Endothelial cell (in vitro differentiated cells): Measurements from ENCODE around the gene CPN2. TPM values are rescaled to one million over a fixed set of nuclear protein-coding genes. Genes with fewer than 3 reads are reported as not detected.

Source experiments
- DNase-seq: peaks from one replicate; pipeline ENCODE4 v3.0.0; 2021; ENCODE audit warnings: low spot score
- H3K27ac Mint-ChIP-seq: one replicate; pipeline ENCODE4 v1.8.0; 2021; ENCODE audit warnings: mixed read lengths, inconsistent platforms; ENCODE audit not compliant: unreplicated experiment
- H3K27me3 Mint-ChIP-seq: one replicate; pipeline ENCODE4 v1.8.0; 2021; ENCODE audit warnings: mild to moderate bottlenecking, moderate library complexity, mixed read lengths, inconsistent platforms; ENCODE audit not compliant: unreplicated experiment
- H3K36me3 Mint-ChIP-seq: one replicate; pipeline ENCODE4 v1.8.0; 2021; ENCODE audit warnings: mild to moderate bottlenecking, low read depth, mixed read lengths, inconsistent platforms; ENCODE audit not compliant: unreplicated experiment
- H3K4me1 Mint-ChIP-seq: one replicate; pipeline ENCODE4 v1.8.0; 2021; ENCODE audit warnings: mild to moderate bottlenecking, mixed read lengths, inconsistent platforms; ENCODE audit not compliant: unreplicated experiment
- H3K4me3 Mint-ChIP-seq: one replicate; pipeline ENCODE4 v1.8.0; 2021; ENCODE audit warnings: mild to moderate bottlenecking, mixed read lengths, inconsistent platforms; ENCODE audit not compliant: unreplicated experiment
- H3K9me3 Mint-ChIP-seq: one replicate; pipeline ENCODE4 v1.8.0; 2021; ENCODE audit warnings: mixed read lengths, inconsistent platforms; ENCODE audit not compliant: unreplicated experiment
- total RNA-seq: library from RNA; stranded (reverse); fragmentation: NEBNext Ultra II Directional; extraction: Animal tissue kit (Norgen Biotek cat#: 25700); gene quantifications from one replicate; pipeline ENCODE4 v1.2.1, GENCODE V29; 2021; ENCODE audit not compliant: unreplicated experiment
- TF ChIP-seq, protein P1 (sequence below): fragments of 200-600 bp; sonication (generic); IDR thresholded peaks from one replicate; pipeline ENCODE4 v1.5.0; 2021; ENCODE audit warnings: antibody characterized with exemption; ENCODE audit not compliant: unreplicated experiment

CPN2 gene
- total RNA-seq, 1 donor from 2014 or later: not detected

DNA sequence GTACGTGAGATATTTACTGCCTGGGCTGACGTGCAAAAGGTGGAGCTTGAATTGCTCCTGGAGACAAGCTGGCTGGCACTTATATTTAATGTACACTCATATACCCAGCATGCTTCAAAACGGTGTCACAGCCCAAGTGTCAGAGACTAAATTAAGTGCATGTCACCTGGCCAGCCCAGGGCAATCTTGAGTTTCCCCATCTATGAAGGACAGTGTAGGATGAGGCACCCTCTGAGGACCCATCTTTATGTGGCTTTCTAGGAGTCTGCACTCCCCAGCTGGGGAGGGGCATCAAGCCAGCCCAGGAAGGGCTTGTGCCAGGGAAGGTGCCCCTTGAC is 13.2 kb upstream of the CPN2 start:
- H3K4me1 Mint-ChIP-seq: no peaks in the 10 kb centered on the region
- H3K27ac Mint-ChIP-seq: no peak overlapping the region
- peaks cover 13% of the 10 kb centered on the region for H3K27me3 Mint-ChIP-seq
- H3K9me3 Mint-ChIP-seq: no peaks in the 10 kb centered on the region
- DNase-seq: no peak
- no peaks in the 10 kb centered on the region for H3K36me3 Mint-ChIP-seq
- no peak overlapping the region for H3K4me3 Mint-ChIP-seq
- TF ChIP-seq, protein P1, sequence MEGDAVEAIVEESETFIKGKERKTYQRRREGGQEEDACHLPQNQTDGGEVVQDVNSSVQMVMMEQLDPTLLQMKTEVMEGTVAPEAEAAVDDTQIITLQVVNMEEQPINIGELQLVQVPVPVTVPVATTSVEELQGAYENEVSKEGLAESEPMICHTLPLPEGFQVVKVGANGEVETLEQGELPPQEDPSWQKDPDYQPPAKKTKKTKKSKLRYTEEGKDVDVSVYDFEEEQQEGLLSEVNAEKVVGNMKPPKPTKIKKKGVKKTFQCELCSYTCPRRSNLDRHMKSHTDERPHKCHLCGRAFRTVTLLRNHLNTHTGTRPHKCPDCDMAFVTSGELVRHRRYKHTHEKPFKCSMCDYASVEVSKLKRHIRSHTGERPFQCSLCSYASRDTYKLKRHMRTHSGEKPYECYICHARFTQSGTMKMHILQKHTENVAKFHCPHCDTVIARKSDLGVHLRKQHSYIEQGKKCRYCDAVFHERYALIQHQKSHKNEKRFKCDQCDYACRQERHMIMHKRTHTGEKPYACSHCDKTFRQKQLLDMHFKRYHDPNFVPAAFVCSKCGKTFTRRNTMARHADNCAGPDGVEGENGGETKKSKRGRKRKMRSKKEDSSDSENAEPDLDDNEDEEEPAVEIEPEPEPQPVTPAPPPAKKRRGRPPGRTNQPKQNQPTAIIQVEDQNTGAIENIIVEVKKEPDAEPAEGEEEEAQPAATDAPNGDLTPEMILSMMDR: no peak

DNA sequence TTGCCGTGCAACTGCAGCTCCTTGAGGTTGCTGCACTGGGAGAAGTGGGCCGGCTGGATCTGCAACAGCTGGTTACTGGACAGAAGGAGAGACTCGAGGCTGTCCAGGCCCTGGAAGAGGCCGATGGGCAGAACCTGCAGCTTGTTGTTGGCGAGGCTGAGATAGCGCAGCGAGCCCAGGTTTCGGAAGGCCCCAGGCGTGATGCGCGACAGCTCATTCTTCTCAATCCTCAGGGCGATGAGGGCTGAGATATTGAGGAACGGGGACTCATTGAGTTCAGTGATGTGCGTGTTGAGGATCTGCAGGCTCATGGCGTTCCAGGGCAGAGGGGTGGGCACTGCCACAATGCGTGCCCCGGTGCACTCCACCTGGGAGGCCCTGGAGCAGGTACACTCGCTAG is 9.4 kb upstream of the CPN2 start:
- H3K27ac Mint-ChIP-seq: no peak overlapping the region
- no peak overlapping the region for H3K4me3 Mint-ChIP-seq
- DNase-seq: no peak
- H3K4me1 Mint-ChIP-seq: no peaks in the 10 kb centered on the region
- no peaks in the 10 kb centered on the region for H3K9me3 Mint-ChIP-seq
- TF ChIP-seq, protein P1: no peak
- H3K36me3 Mint-ChIP-seq: no peaks in the 10 kb centered on the region
- peaks cover 8% of the 10 kb centered on the region for H3K27me3 Mint-ChIP-seq

DNA sequence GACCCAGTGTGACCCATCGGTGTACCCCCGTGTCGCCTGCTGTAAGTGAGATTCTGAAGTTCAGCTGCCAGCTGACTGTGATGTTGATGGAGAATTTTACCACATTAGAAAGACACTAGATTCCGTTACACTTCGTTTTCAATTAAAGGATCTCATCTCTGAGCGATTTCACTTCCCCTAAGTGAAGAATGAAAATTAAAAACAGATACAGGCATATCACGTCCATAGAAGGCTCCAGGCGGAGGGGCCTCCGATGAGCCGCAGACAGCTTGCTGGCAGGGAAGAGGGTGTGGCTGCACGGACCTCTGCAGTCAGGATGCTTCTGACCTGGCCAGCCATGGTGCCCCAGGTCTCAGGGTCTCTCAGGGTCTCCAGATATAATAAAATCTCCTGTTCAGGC is 6.6 kb upstream of the CPN2 start:
- Mint-ChIP-seq H3K27ac (no peak overlapping the region), H3K27me3 (peaks cover 8% of the 10 kb centered on the region), H3K4me3 (no peak overlapping the region), H3K4me1 (no peaks in the 10 kb centered on the region), H3K9me3 (no peaks in the 10 kb centered on the region), H3K36me3 (no peaks in the 10 kb centered on the region)
- DNase-seq: no peak
- TF ChIP-seq, protein P1: no peak

DNA sequence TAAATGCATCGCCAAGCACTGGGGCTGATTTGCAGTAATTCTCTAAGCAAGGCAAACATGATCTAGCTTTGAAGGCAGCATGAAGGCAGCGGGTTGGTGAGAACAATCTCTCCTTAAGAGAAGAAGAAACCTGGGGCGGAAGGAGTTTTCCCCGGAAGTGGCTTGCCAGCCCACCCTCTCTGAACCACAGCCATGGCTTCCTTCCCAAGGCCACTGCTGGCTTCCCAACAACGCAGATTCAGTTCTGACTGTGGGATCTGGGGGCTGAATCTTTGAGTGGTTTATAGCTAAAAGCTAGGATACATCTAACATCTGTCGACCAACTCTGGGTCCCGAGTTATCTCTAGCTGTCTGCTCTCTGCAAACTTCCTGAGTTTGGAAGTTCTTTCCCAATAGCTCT is 4.3 kb upstream of the CPN2 start:
- H3K27me3 Mint-ChIP-seq: peaks cover 5% of the 10 kb centered on the region
- no peak for DNase-seq
- no peak overlapping the region for H3K27ac Mint-ChIP-seq
- TF ChIP-seq, protein P1: no peak
- no peaks in the 10 kb centered on the region for H3K4me1 Mint-ChIP-seq
- no peaks in the 10 kb centered on the region for H3K36me3 Mint-ChIP-seq
- no peaks in the 10 kb centered on the region for H3K9me3 Mint-ChIP-seq
- no peak overlapping the region for H3K4me3 Mint-ChIP-seq

DNA sequence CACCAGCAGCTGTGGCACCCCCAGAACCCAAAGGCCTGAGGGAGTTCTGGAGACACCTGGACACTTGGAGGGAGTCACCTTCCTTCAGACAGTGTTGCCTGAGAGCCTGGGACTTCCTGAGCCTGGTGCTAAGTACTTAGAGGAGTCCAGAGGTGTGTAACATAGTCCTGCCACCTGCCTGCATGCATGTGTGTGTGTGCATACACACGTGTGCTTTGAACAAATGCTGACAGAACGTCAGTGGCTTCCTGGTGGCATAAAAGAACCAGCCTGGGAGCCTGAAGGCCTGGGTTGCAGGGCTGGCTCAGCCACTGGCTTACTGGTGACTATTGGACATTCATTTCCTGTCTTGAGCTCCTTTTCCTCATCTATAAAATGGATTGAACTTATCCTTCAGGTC is 3.2 kb upstream of the CPN2 start:
- Mint-ChIP-seq H3K27ac (no peak overlapping the region), H3K4me1 (no peaks in the 10 kb centered on the region), H3K9me3 (no peaks in the 10 kb centered on the region), H3K36me3 (no peaks in the 10 kb centered on the region), H3K27me3 (peaks cover under 1% of the 10 kb centered on the region), H3K4me3 (no peak overlapping the region)
- TF ChIP-seq, protein P1: no peak
- DNase-seq: no peak
